GM19025 (cell line): ENCODE measurements around the gene ASCC1.
"Not testable (repeated sequence)": the region's sequence is repeated elsewhere in the genome, so short reads cannot be mapped to it uniquely, and the experiment has no call there.

Experiments
- ATAC-seq: cut with Tn5 transposase; IDR thresholded peaks from one replicate; pipeline ENCODE4 v1.9.1; 2021; ENCODE audit warnings: mild to moderate bottlenecking, low read depth, moderate library complexity; ENCODE audit not compliant: unreplicated experiment

ASCC1 gene

DNA sequence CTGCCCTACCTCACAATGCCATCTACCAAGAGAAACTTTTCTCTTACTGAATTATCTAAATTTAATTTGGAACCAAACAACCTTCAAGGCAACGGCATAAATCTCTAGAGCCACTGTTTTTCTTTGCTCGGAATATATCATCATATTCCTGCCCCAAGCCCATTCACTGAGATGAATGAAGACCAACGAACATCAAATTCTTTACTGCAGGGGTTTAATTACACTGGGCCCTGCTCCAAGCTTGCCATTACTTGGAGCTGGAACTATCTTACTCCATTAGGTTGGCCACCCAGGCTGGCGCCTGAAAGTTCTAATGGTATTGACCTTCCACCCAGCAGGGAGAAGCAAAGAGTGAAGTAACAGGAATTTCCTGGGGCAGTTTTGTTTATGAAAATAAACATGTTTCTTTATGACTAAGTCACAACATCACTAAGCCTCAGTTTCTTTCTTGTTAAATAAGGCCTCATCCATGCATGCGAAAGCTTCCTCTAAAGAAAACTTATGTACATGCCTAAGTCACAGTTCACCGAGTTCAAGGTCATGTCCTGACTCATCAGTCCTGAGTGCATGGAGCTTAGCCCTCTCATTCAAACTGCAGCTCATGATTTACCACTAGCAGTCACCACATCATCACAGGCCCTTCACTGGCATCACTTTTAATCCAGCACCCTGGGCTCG, 42.3 kb downstream of the ASCC1 start:
- ATAC-seq, result no peak

GRCh38 chr10:72173262-72173618, 42.8 kb downstream of the ASCC1 start:
- no peak for ATAC-seq

GRCh38 chr10:72171175-72171630, 44.9 kb downstream of the ASCC1 start:
- ATAC-seq, result no peak

DNA sequence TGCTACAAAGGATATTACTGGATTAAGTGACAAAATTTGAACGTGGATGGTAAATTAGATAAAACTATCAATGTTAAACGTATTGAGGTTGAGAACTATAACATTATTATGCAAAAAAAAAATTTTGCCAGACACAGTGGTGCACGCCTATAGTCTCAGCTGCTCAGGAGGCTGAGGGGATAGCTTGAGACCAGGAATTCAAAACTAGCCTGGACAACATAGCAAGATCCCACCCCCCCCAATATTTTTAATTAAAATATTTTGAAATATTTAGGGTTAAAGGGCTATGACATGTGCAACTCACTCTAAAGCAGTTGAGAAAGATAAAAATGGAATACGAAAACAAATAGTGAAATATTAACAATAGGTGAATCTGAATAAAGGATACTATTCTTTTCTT, 45.3 kb downstream of the ASCC1 start:
- ATAC-seq, result no peak

DNA sequence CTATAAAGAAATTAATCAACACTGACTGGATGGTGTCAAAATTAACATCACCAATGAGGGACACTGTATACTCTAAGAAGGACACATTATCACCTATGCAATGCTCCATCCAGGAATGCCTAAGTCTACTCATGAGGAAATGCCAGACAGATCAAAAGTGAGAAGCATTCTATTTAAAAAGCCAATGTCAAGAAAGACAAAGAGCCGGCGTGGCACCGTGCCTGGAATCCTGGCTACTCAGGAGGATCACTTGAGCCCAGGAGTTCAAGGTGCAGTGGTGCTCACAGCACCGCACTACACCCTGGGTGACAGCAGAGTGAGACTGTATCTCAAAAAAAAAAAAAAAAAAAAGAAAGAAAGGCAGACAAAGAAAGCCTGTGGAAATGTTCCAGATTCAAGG, 45.8 kb downstream of the ASCC1 start:
- no peak for ATAC-seq

DNA sequence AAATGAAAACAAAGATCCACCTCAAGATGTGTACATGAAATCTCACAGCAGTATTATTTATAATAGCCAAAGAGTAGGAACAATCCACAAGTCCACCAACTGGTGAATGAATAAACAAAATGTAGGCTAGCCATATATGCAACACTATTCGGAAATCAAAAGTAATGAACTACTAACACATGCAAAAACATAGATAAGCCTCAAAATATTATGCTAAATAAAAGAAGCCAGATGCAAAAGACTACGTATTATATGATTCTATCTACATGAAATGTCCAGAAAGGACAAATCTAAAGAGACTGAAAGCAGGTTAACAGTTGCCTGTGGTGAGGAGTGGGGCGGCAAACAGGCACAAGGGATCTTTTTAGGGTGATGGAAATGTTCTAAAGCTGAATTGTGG, 49.0 kb downstream of the ASCC1 start:
- no peak for ATAC-seq

DNA sequence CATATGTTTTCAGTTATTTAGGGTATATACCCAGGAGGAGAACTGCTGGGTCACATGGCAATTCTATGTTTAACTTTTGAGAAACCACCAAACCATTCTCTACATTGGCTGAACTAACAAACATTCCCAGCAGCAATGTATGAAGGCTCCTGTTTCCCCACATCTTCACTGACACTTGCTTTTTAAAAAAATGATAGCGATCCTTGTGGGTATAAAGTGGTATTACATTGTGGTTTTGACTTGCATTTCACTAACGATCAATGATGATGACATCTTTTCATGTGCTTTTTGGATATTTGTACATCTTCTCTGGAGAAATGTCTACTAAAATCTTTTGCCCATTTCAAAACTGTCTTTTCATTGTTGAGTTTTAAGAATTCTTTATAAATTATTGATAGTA, 51.5 kb downstream of the ASCC1 start:
- ATAC-seq, result no peak

- ATAC-seq, result no peak
Measured at GRCh38 chr10:72162978-72163377, 53.1 kb downstream of the ASCC1 start.

DNA sequence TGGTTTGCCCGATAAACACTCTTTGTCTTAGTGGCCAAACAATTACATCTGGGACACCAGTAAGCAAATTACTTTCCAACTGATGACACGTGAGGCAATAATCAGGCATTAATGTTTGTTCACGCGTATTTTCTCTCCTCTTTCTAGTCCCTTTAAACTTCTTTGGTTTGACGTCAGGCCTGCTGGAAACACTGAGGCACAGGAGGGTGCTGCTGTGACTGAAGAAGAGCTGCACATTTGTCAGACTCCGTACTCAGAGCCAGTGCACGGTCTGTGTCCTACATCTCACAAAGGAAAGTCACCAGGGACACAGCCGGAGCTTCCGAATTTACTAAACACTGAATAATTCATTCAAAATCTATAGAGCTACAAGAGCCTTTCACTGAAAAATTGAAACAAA, 57.9 kb downstream of the ASCC1 start:
- ATAC-seq, result no peak

GRCh38 chr10:72156223-72156622, 59.9 kb downstream of the ASCC1 start:
- no peak for ATAC-seq

DNA sequence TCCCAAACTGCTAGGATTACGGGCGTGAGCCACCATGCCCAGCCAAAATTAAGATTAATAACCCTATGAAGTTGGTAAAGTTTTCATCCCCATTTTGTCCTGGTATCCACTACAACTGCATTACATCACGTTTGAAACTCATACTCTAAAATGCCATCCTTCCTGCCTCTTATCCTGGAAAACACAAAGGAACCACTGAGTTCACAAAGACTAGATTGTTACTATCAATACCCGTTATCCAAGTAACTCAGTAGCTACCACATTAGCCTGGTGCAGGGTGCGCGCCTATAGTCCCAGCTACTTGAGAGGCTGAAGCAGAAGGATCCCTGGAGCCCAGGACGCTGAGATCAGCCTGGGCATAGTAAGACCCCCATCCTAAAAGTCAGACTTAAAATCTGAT, 63.8 kb downstream of the ASCC1 start:
- no peak for ATAC-seq

- ATAC-seq, result not testable (repeated sequence)
Measured at GRCh38 chr10:72150746-72151478, 65.2 kb downstream of the ASCC1 start.

DNA sequence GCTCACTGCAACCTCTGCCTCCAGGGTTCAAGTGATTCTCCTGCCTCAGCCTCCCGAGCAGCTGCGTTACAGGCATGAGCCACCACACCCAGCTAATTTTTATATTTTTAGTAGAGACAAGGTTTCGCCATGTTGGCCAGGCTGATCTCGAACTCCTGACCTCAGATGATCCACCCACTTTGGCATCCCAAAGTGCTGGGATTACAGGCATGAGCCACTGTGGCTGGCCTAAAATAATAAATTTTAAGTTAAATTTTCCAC, 68.8 kb downstream of the ASCC1 start:
- not testable (repeated sequence) for ATAC-seq

GRCh38 chr10:72146559-72147323, 69.3 kb downstream of the ASCC1 start:
- ATAC-seq, result no peak

GRCh38 chr10:72146071-72146470, 70.0 kb downstream of the ASCC1 start:
- no peak for ATAC-seq

DNA sequence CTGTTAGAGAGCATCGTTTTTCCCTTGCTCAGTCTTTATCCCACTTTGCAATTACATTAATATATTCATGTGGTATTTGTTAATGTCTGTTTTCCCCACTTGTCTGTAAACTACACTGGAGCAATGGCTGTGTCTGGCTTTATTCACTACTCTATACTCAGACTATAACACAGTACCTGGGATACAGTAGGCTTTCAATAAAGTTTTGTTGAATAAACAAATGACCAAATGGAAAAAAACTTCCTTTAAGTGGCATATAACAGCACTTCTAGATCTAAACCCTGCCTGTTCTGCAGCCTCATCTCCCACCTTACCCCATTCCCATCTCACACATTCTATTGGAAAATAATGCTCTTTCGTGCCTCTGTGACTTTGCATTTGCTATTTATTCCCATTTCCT, 70.4 kb downstream of the ASCC1 start:
- ATAC-seq, result no peak

DNA sequence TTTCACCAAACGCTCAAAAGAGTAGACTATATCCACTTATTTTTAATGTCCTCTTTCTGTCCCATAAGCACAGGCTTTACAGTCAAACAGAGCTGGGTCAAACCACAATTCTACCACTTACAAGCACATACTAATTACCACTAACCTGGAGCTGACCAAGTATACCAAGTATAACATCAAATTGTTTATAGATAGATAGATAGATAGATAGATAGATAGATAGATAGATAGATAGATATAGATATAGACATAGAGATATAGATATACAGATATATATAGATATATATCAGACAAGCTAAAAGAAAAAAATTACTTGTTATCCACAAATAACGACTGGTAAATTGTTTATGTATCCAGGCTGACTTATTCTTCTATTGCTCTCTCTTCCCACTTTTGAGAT, 75.2 kb downstream of the ASCC1 start:
- ATAC-seq, result no peak

DNA sequence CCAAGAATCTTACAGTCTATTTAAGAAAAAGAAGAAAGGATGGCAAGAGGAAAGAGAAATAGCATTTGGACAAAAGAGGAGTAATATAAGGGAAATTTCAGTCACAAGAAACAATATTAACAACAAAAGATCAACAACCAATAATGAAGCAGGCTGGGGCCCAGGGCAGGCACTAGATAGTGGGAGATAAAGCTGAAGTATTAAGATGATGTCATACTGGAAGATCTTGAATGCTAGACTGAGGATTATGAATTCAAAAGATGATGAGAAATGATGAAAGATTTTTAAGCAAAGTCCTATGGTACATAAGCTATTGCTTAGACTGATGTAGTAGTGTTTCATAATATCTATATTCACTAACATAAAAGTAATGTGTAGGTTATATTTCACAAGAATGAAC, 75.9 kb downstream of the ASCC1 start:
- no peak for ATAC-seq

DNA sequence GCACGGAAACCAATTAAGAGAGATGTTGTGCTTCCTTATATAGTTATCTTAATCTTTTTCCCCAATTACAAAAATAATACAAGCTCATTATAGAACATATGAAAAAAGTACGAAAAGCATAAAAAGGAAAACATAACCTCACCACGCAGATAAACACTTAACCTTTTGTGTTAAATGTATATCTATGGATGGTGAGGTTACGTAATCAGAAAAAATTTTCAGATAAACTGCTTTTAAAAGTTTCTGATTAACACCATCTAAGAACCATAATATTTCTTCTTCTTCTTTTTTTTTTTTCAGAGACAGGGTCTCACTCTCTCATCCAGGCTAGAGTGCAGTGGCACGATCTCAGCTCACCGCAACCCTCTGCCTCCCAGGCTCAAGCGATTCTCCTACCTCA, 78.5 kb downstream of the ASCC1 start:
- no peak for ATAC-seq

DNA sequence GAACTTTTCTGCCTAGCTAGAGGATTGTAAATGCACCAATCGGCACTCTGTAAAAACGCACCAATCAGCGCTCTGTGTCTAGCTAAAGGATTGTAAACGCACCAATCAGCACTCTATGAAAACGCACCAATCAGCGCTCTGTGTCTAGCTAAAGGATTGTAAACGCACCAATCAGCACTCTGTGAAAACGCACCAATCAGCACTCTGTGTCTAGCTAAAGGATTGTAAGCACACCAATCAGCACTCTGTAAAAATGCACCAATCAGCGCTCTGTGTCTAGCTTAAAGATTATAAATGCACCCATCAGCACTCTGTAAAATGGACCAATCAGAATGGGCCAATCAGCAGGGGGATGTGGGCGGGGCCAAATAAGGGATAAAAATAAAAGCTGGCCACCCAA, 79.9 kb downstream of the ASCC1 start:
- ATAC-seq, result not testable (repeated sequence)

DNA sequence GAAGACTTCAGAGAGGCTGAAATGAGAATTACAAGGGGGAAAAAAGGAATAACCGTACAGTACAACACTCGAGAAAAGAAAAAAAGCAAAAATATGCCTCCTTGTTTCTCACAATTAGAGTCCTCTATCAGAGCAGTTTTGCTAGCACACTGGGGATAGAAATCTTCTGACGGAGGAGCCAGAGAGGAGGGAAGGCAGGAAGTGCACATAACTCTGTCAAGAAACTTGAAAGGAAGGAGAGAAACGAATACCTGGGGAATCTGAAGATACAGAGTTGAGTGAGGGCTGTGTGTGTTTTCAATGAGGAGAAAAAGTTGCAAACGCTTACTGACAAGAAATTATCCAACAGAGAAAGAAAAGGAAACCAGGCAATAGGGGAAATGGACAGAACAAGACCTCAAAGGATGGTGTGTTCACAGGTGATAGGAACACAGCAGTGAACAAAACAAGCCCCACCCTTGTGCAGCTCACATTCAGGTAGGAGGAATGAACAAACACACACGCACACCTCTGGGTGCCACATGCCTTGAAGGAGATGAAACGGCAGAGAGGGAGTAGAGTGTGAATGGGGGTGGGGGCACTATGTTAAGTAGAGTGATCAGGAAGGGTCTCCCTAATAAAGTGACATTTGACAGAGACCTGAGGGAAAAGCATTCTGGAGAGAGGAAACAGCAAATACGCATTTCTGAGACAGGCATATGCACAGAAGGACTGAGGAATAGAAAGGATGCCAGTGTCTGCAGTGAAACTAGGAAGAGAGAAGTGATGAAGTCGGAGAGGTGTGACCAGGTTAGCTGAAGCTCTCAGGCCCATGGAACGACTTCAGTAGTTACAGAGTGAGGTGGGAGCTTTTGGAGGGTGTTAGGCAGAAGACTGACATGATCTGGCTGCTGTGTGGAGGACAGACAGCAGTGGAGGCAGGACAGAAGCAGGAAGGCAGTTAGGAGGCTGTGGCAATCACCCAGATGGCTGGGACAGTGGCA, 81.0 kb downstream of the ASCC1 start:
- no peak for ATAC-seq
